HEK293 (cell line): ENCODE data around the gene RIPK4.

ENCODE experiments used
- ATF2 ChIP-seq: fragments of 450-650 bp; formaldehyde crosslinking; IDR thresholded peaks from 2 replicates; pipeline ENCODE4 v1.5.1; 2016; ENCODE audit warnings: missing biosample characterization, missing genetic modification characterization, low read depth
- GFI1B ChIP-seq: fragments of 450-650 bp; formaldehyde crosslinking; IDR thresholded peaks from 2 replicates; pipeline ENCODE4 v1.5.1; 2016; ENCODE audit warnings: missing biosample characterization, missing genetic modification characterization
- GLI2 ChIP-seq: fragments of 450-650 bp; formaldehyde crosslinking; IDR thresholded peaks from 2 replicates; pipeline ENCODE4; 2017; ENCODE audit warnings: missing biosample characterization, missing genetic modification characterization, low read depth, borderline replicate concordance
- GLI4 ChIP-seq: fragments of 450-650 bp; formaldehyde crosslinking; IDR thresholded peaks from 2 replicates; pipeline ENCODE4 v1.5.1; 2016; ENCODE audit warnings: missing biosample characterization, missing genetic modification characterization
- HOXA7 ChIP-seq: sonication (generic); formaldehyde crosslinking; IDR thresholded peaks from 2 replicates; pipeline ENCODE4 v1.8.1; 2022; ENCODE audit warnings: missing genetic modification reagents, borderline replicate concordance
- MYNN ChIP-seq: fragments of 450-650 bp; formaldehyde crosslinking; IDR thresholded peaks from 2 replicates; pipeline ENCODE4 v1.5.1; 2016; ENCODE audit warnings: missing biosample characterization, missing genetic modification characterization, borderline replicate concordance
- MZF1 ChIP-seq: fragments of 450-650 bp; formaldehyde crosslinking; IDR thresholded peaks from 2 replicates; pipeline ENCODE4 v1.5.1; 2017; ENCODE audit warnings: missing biosample characterization, missing genetic modification characterization, borderline replicate concordance
- TRIM28 ChIP-seq: IDR thresholded peaks from 2 replicates; pipeline ENCODE4 v1.6.1; 2011; ENCODE audit warnings: low read length, control low read depth, borderline replicate concordance
- ZBTB1 ChIP-seq: fragments of 450-650 bp; formaldehyde crosslinking; IDR thresholded peaks from 2 replicates; pipeline ENCODE4 v1.5.1; 2016; ENCODE audit warnings: missing biosample characterization, missing genetic modification characterization
- ZBTB10 ChIP-seq: fragments of 450-650 bp; formaldehyde crosslinking; IDR thresholded peaks from 2 replicates; pipeline ENCODE4 v1.5.1; 2016; ENCODE audit warnings: missing biosample characterization, missing genetic modification characterization
- ZBTB17 ChIP-seq: fragments of 450-650 bp; formaldehyde crosslinking; IDR thresholded peaks from 2 replicates; pipeline ENCODE4 v1.5.1; 2016; ENCODE audit warnings: missing biosample characterization, missing genetic modification characterization
- ZBTB26 ChIP-seq: fragments of 450-650 bp; formaldehyde crosslinking; optimal IDR thresholded peaks from 2 replicates; pipeline ENCODE3; 2016; ENCODE audit warnings: missing biosample characterization, mild to moderate bottlenecking, missing genetic modification characterization
- ZFP41 ChIP-seq: fragments of 450-650 bp; formaldehyde crosslinking; IDR thresholded peaks from 2 replicates; pipeline ENCODE4 v1.5.1; 2016; ENCODE audit warnings: missing biosample characterization, missing genetic modification characterization, borderline replicate concordance
- ZFP69B ChIP-seq: fragments of 450-650 bp; formaldehyde crosslinking; IDR thresholded peaks from 2 replicates; pipeline ENCODE4 v1.5.1; 2016; ENCODE audit warnings: missing biosample characterization, missing genetic modification characterization
- ZNF114 ChIP-seq: fragments of 450-650 bp; formaldehyde crosslinking; IDR thresholded peaks from 2 replicates; pipeline ENCODE4 v1.5.0; 2017; ENCODE audit warnings: missing biosample characterization, missing genetic modification characterization
- ZNF140 ChIP-seq: fragments of 450-650 bp; formaldehyde crosslinking; IDR thresholded peaks from 2 replicates; pipeline ENCODE4 v1.5.1; 2016; ENCODE audit warnings: missing biosample characterization, missing genetic modification characterization
- ZNF169 ChIP-seq: fragments of 450-650 bp; formaldehyde crosslinking; IDR thresholded peaks from 2 replicates; pipeline ENCODE4 v1.5.1; 2016; ENCODE audit warnings: missing biosample characterization, missing genetic modification characterization
- ZNF184 ChIP-seq: fragments of 450-650 bp; IDR thresholded peaks from 2 replicates; pipeline ENCODE4 v1.5.1; 2018; ENCODE audit warnings: missing biosample characterization, mild to moderate bottlenecking, missing genetic modification characterization
- ZNF391 ChIP-seq: fragments of 450-650 bp; formaldehyde crosslinking; IDR thresholded peaks from 2 replicates; pipeline ENCODE4 v1.5.1; 2016; ENCODE audit warnings: low read depth, missing biosample characterization, missing genetic modification characterization, borderline replicate concordance
- ZNF404 ChIP-seq: fragments of 450-650 bp; formaldehyde crosslinking; IDR thresholded peaks from 2 replicates; pipeline ENCODE4 v1.5.1; 2017; ENCODE audit warnings: missing biosample characterization, missing genetic modification characterization
- ZNF426 ChIP-seq: fragments of 450-650 bp; formaldehyde crosslinking; IDR thresholded peaks from 2 replicates; pipeline ENCODE4 v1.5.1; 2017; ENCODE audit warnings: missing biosample characterization, missing genetic modification characterization, mild to moderate bottlenecking, inconsistent platforms, moderate library complexity
- ZNF48 ChIP-seq: fragments of 450-650 bp; formaldehyde crosslinking; IDR thresholded peaks from 2 replicates; pipeline ENCODE4 v1.5.1; 2016; ENCODE audit warnings: missing biosample characterization, missing genetic modification characterization
- ZNF514 ChIP-seq: fragments of 450-650 bp; formaldehyde crosslinking; IDR thresholded peaks from 2 replicates; pipeline ENCODE4 v1.5.1; 2016; ENCODE audit warnings: missing biosample characterization, missing genetic modification characterization
- ZNF544 ChIP-seq: fragments of 450-650 bp; formaldehyde crosslinking; IDR thresholded peaks from 2 replicates; pipeline ENCODE4 v1.5.0; 2017; ENCODE audit warnings: missing biosample characterization, missing genetic modification characterization
- ZNF548 ChIP-seq: fragments of 450-650 bp; formaldehyde crosslinking; IDR thresholded peaks from 2 replicates; pipeline ENCODE4 v1.5.1; 2016; ENCODE audit warnings: missing biosample characterization, missing genetic modification characterization
- ZNF571 ChIP-seq: fragments of 450-650 bp; formaldehyde crosslinking; IDR thresholded peaks from 2 replicates; pipeline ENCODE4 v1.5.0; 2017; ENCODE audit warnings: missing biosample characterization, missing genetic modification characterization
- ZNF629 ChIP-seq: fragments of 450-650 bp; formaldehyde crosslinking; IDR thresholded peaks from 2 replicates; pipeline ENCODE4 v1.5.1; 2017; ENCODE audit warnings: missing biosample characterization, missing genetic modification characterization
- ZNF660 ChIP-seq: fragments of 450-650 bp; IDR thresholded peaks from 2 replicates; pipeline ENCODE4 v1.5.1; 2018; ENCODE audit warnings: missing biosample characterization, mild to moderate bottlenecking, missing genetic modification characterization
- ZNF704 ChIP-seq: fragments of 450-650 bp; formaldehyde crosslinking; IDR thresholded peaks from 2 replicates; pipeline ENCODE4 v1.5.1; 2016; ENCODE audit warnings: missing biosample characterization, missing genetic modification characterization
- ZSCAN16 ChIP-seq: fragments of 450-650 bp; formaldehyde crosslinking; IDR thresholded peaks from 2 replicates; pipeline ENCODE4 v1.5.1; 2016; ENCODE audit warnings: missing biosample characterization, missing genetic modification characterization
- ZSCAN18 ChIP-seq: fragments of 450-650 bp; formaldehyde crosslinking; IDR thresholded peaks from 2 replicates; pipeline ENCODE4 v1.5.1; 2016; ENCODE audit warnings: missing biosample characterization, missing genetic modification characterization
- TF ChIP-seq, protein P1 (sequence below): fragments of 450-650 bp; formaldehyde crosslinking; IDR thresholded peaks from 2 replicates; pipeline ENCODE4 v1.5.1; 2017; ENCODE audit warnings: missing biosample characterization, missing genetic modification characterization

RIPK4 gene

DNA sequence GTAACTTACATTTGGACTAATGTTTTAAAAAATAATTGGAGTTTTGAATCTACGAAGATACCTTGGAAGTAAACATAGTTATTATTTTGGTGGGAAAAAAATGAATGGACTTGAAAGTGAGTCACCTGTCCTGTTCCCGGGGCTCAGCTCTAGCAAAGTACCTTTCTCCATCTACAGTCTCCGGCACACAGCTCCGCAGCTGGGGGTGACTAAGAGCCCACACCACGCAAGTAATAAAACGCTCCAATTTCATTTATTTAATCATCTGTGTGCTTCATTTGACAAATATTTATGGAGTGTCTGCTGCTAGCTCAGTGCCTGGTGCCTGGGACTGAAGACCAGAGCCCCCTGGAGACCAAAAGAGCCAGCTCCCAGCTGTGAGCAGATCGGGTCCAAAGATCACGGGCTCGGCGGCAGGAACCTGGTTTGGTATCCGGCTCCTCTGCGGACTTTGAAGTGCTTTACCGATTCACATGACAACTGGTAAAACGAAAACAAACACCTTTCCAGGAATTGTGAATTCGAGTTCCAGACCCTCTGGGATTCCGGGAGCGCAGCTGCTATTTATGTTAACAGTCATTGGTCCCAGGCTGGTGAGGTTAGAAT is 1.7 kb upstream of the RIPK4 start (continued):
- TF ChIP-seq ZNF140 (tag by site-specific recombination) = no peak
- TF ChIP-seq ZBTB17 (tag by site-specific recombination) = peak; percentile 52
- peak; percentile 88 for TF ChIP-seq TRIM28
- TF ChIP-seq MZF1 (tag by site-specific recombination) = no peak
- no peak for TF ChIP-seq ZNF544 (tag by site-specific recombination)
- peak; percentile 36; the same call in 1 of the 2 replicates for TF ChIP-seq ZNF629
- no peak for TF ChIP-seq ZBTB26 (tag by site-specific recombination)
- no peak for TF ChIP-seq ZNF404
- no peak for TF ChIP-seq ZNF571
- TF ChIP-seq ZNF114 (tag by site-specific recombination) = no peak
- no peak for TF ChIP-seq GFI1B
- TF ChIP-seq ZNF169 (tag by site-specific recombination) = no peak
- no peak for TF ChIP-seq GLI4 (tag by site-specific recombination)
- TF ChIP-seq HOXA7 (CRISPR knock-in tag) = no peak
- TF ChIP-seq GLI2 (tag by site-specific recombination) = no peak
- TF ChIP-seq ZSCAN16 (tag by site-specific recombination) = no peak
- TF ChIP-seq ZNF548 = no peak
- TF ChIP-seq ZNF704 (tag by site-specific recombination) = no peak
- TF ChIP-seq ZBTB10 (tag by site-specific recombination) = no peak
- no peak for TF ChIP-seq ZNF391 (tag by site-specific recombination)
- no peak for TF ChIP-seq ZBTB1 (tag by site-specific recombination)
- TF ChIP-seq ZNF48 (tag by site-specific recombination) = no peak
- TF ChIP-seq, protein P1, sequence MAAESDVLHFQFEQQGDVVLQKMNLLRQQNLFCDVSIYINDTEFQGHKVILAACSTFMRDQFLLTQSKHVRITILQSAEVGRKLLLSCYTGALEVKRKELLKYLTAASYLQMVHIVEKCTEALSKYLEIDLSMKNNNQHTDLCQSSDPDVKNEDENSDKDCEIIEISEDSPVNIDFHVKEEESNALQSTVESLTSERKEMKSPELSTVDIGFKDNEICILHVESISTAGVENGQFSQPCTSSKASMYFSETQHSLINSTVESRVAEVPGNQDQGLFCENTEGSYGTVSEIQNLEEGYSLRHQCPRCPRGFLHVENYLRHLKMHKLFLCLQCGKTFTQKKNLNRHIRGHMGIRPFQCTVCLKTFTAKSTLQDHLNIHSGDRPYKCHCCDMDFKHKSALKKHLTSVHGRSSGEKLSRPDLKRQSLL = peak; percentile 91
- TF ChIP-seq ZFP41 = no peak
- no peak for TF ChIP-seq ZNF426 (tag by site-specific recombination)
- peak; percentile 23; the same call in 1 of the 2 replicates for TF ChIP-seq ZNF184 (tag by site-specific recombination)
- no peak for TF ChIP-seq MYNN (tag by site-specific recombination)
- TF ChIP-seq ZNF514 (tag by site-specific recombination) = no peak
- TF ChIP-seq ZSCAN18 = no peak
- no peak for TF ChIP-seq ZFP69B (tag by site-specific recombination)
- peak; percentile 28; the same call in 1 of the 2 replicates for TF ChIP-seq ZNF660 (tag by site-specific recombination)
- TF ChIP-seq ATF2 (tag by site-specific recombination) = no peak
